Measurements from ENCODE around the gene CSMD2.

CSMD2 gene

GRCh38 chr1:34137411-34137810 lies 27.6 kb downstream of the CSMD2 start:
- H3K9ac ChIP-seq (ENCODE audit: low read length): no peak overlapping the region
- no peak overlapping the region for H3K4me2 ChIP-seq (ENCODE audit: low read length)
- no peak overlapping the region for H3K4ac ChIP-seq (ENCODE audit: low read depth, low read length)
- H3K79me1 ChIP-seq (ENCODE audit: low read length): peaks cover 2% of the 10 kb centered on the region
- H3K56ac ChIP-seq (ENCODE audit: low read length): no peak overlapping the region
- H2AK5ac ChIP-seq (ENCODE audit: low read length): no peak overlapping the region
- H3K4me3 ChIP-seq (ENCODE audit: low read length): no peak overlapping the region
- no peak overlapping the region for H3K18ac ChIP-seq (ENCODE audit: low read length)
- DNase-seq: no peak
- no peaks in the 10 kb centered on the region for H3K27me3 ChIP-seq (ENCODE audit: insufficient read depth, low read length, poor library complexity)
- no peak overlapping the region for H2BK15ac ChIP-seq (replicated peaks; ENCODE audit: low read depth)
- H4K8ac ChIP-seq (ENCODE audit: low read depth, low read length): no peak overlapping the region
- no CpG with 5 or more reads among the region's 3 CpGs for WGBS (ENCODE audit: extremely low coverage, insufficient coverage, low lambda C conversion rate)
- no peak overlapping the region for H3K27ac ChIP-seq (ENCODE audit: low read depth, low read length)
- H3K4me1 ChIP-seq (ENCODE audit: control insufficient read depth, low read depth, low read length): no peaks in the 10 kb centered on the region
- no peaks in the 10 kb centered on the region for H3K36me3 ChIP-seq (ENCODE audit: control insufficient read depth, insufficient read depth, low read length)
- H4K5ac ChIP-seq (ENCODE audit: low read length): no peak overlapping the region
- H2BK120ac ChIP-seq (ENCODE audit: low read depth, low read length): no peak overlapping the region
- no peak overlapping the region for H3K23ac ChIP-seq (ENCODE audit: low read length)
- no peak overlapping the region for H2BK5ac ChIP-seq (ENCODE audit: low read length)
- H3K79me2 ChIP-seq (ENCODE audit: control insufficient read depth, insufficient read depth, low read length): peaks cover 1% of the 10 kb centered on the region

GRCh38 chr1:34132161-34132420 lies 32.9 kb downstream of the CSMD2 start:
- Histone ChIP-seq H3K56ac (ENCODE audit: low read length) (no peak overlapping the region), H4K8ac (ENCODE audit: low read depth, low read length) (no peak overlapping the region), H2BK15ac (replicated peaks; ENCODE audit: low read depth) (no peak overlapping the region), H3K79me2 (ENCODE audit: control insufficient read depth, insufficient read depth, low read length) (peaks cover 1% of the 10 kb centered on the region), H3K79me1 (ENCODE audit: low read length) (peaks cover 4% of the 10 kb centered on the region), H3K9ac (ENCODE audit: low read length) (no peak overlapping the region), H3K36me3 (ENCODE audit: control insufficient read depth, insufficient read depth, low read length) (no peaks in the 10 kb centered on the region), H2BK120ac (ENCODE audit: low read depth, low read length) (no peak overlapping the region), H3K4me3 (ENCODE audit: low read length) (no peak overlapping the region), H3K27me3 (ENCODE audit: insufficient read depth, low read length, poor library complexity) (no peaks in the 10 kb centered on the region), H3K18ac (ENCODE audit: low read length) (no peak overlapping the region), H3K4me1 (ENCODE audit: control insufficient read depth, low read depth, low read length) (no peaks in the 10 kb centered on the region), H3K4me2 (ENCODE audit: low read length) (no peak overlapping the region), H4K5ac (ENCODE audit: low read length) (no peak overlapping the region), H3K27ac (ENCODE audit: low read depth, low read length) (no peak overlapping the region), H2BK5ac (ENCODE audit: low read length) (no peak overlapping the region), H3K23ac (ENCODE audit: low read length) (no peak overlapping the region), H2AK5ac (ENCODE audit: low read length) (no peak overlapping the region), H3K4ac (ENCODE audit: low read depth, low read length) (no peak overlapping the region)
- no peak for DNase-seq
- no CpG with 5 or more reads among the region's 4 CpGs for WGBS (ENCODE audit: extremely low coverage, insufficient coverage, low lambda C conversion rate)

- no peaks in the 10 kb centered on the region for H3K36me3 ChIP-seq (ENCODE audit: control insufficient read depth, insufficient read depth, low read length)
- H3K56ac ChIP-seq (ENCODE audit: low read length): no peak overlapping the region
- no peak overlapping the region for H2AK5ac ChIP-seq (ENCODE audit: low read length)
- no peak overlapping the region for H3K18ac ChIP-seq (ENCODE audit: low read length)
- peaks cover 1% of the 10 kb centered on the region for H3K79me2 ChIP-seq (ENCODE audit: control insufficient read depth, insufficient read depth, low read length)
- no peaks in the 10 kb centered on the region for H3K4me1 ChIP-seq (ENCODE audit: control insufficient read depth, low read depth, low read length)
- H3K4me3 ChIP-seq (ENCODE audit: low read length): no peak overlapping the region
- H4K5ac ChIP-seq (ENCODE audit: low read length): no peak overlapping the region
- H3K27ac ChIP-seq (ENCODE audit: low read depth, low read length): no peak overlapping the region
- no peak overlapping the region for H3K4me2 ChIP-seq (ENCODE audit: low read length)
- H3K23ac ChIP-seq (ENCODE audit: low read length): no peak overlapping the region
- WGBS (ENCODE audit: extremely low coverage, insufficient coverage, low lambda C conversion rate): no CpG with 5 or more reads among the region's 3 CpGs
- no peak overlapping the region for H3K9ac ChIP-seq (ENCODE audit: low read length)
- H2BK15ac ChIP-seq (replicated peaks; ENCODE audit: low read depth): no peak overlapping the region
- DNase-seq: no peak
- H3K4ac ChIP-seq (ENCODE audit: low read depth, low read length): no peak overlapping the region
- H3K79me1 ChIP-seq (ENCODE audit: low read length): peaks cover 4% of the 10 kb centered on the region
- no peaks in the 10 kb centered on the region for H3K27me3 ChIP-seq (ENCODE audit: insufficient read depth, low read length, poor library complexity)
- no peak overlapping the region for H2BK120ac ChIP-seq (ENCODE audit: low read depth, low read length)
- no peak overlapping the region for H4K8ac ChIP-seq (ENCODE audit: low read depth, low read length)
- H2BK5ac ChIP-seq (ENCODE audit: low read length): no peak overlapping the region
These were observed 33.5 kb downstream of the CSMD2 start for GRCh38 chr1:34131396-34132160.

- no peak for DNase-seq
- H3K36me3 ChIP-seq (ENCODE audit: control insufficient read depth, insufficient read depth, low read length): no peaks in the 10 kb centered on the region
- H3K4me2 ChIP-seq (ENCODE audit: low read length): no peak overlapping the region
- no peak overlapping the region for H4K5ac ChIP-seq (ENCODE audit: low read length)
- H3K4ac ChIP-seq (ENCODE audit: low read depth, low read length): no peak overlapping the region
- no CpG with 5 or more reads among the region's 5 CpGs for WGBS (ENCODE audit: extremely low coverage, insufficient coverage, low lambda C conversion rate)
- no peak overlapping the region for H4K8ac ChIP-seq (ENCODE audit: low read depth, low read length)
- H3K79me1 ChIP-seq (ENCODE audit: low read length): peaks cover 1% of the 10 kb centered on the region
- no peak overlapping the region for H3K23ac ChIP-seq (ENCODE audit: low read length)
- H2AK5ac ChIP-seq (ENCODE audit: low read length): no peak overlapping the region
- H3K9ac ChIP-seq (ENCODE audit: low read length): no peak overlapping the region
- no peak overlapping the region for H2BK120ac ChIP-seq (ENCODE audit: low read depth, low read length)
- H3K79me2 ChIP-seq (ENCODE audit: control insufficient read depth, insufficient read depth, low read length): no peaks in the 10 kb centered on the region
- H3K4me1 ChIP-seq (ENCODE audit: control insufficient read depth, low read depth, low read length): no peaks in the 10 kb centered on the region
- no peak overlapping the region for H3K18ac ChIP-seq (ENCODE audit: low read length)
- no peak overlapping the region for H3K27ac ChIP-seq (ENCODE audit: low read depth, low read length)
- H2BK5ac ChIP-seq (ENCODE audit: low read length): no peak overlapping the region
- no peak overlapping the region for H3K56ac ChIP-seq (ENCODE audit: low read length)
- H2BK15ac ChIP-seq (replicated peaks; ENCODE audit: low read depth): no peak overlapping the region
- H3K27me3 ChIP-seq (ENCODE audit: insufficient read depth, low read length, poor library complexity): no peaks in the 10 kb centered on the region
- no peak overlapping the region for H3K4me3 ChIP-seq (ENCODE audit: low read length)
These were observed 34.7 kb downstream of the CSMD2 start for GRCh38 chr1:34130306-34130705.

- Histone ChIP-seq H3K18ac (ENCODE audit: low read length) (no peak overlapping the region), H3K23ac (ENCODE audit: low read length) (no peak overlapping the region), H4K8ac (ENCODE audit: low read depth, low read length) (no peak overlapping the region), H3K36me3 (ENCODE audit: control insufficient read depth, insufficient read depth, low read length) (no peaks in the 10 kb centered on the region), H3K4me1 (ENCODE audit: control insufficient read depth, low read depth, low read length) (no peaks in the 10 kb centered on the region), H3K9ac (ENCODE audit: low read length) (no peak overlapping the region), H3K27ac (ENCODE audit: low read depth, low read length) (no peak overlapping the region), H3K4me3 (ENCODE audit: low read length) (no peak overlapping the region), H2BK120ac (ENCODE audit: low read depth, low read length) (no peak overlapping the region), H2BK5ac (ENCODE audit: low read length) (no peak overlapping the region), H2AK5ac (ENCODE audit: low read length) (no peak overlapping the region), H3K27me3 (ENCODE audit: insufficient read depth, low read length, poor library complexity) (no peaks in the 10 kb centered on the region), H3K4ac (ENCODE audit: low read depth, low read length) (no peak overlapping the region), H4K5ac (ENCODE audit: low read length) (no peak overlapping the region), H3K56ac (ENCODE audit: low read length) (no peak overlapping the region), H3K79me2 (ENCODE audit: control insufficient read depth, insufficient read depth, low read length) (no peaks in the 10 kb centered on the region), H3K4me2 (ENCODE audit: low read length) (no peak overlapping the region), H2BK15ac (replicated peaks; ENCODE audit: low read depth) (no peak overlapping the region), H3K79me1 (ENCODE audit: low read length) (peaks cover 1% of the 10 kb centered on the region)
- DNase-seq: no peak
- no CpG with 5 or more reads among the region's 6 CpGs for WGBS (ENCODE audit: extremely low coverage, insufficient coverage, low lambda C conversion rate)
These were observed 35.4 kb downstream of the CSMD2 start for GRCh38 chr1:34129630-34130029.

All from mesendoderm (in vitro differentiated cells).